Measurements from ENCODE around the gene FUT9.

- TF ChIP-seq YY1 (IDR thresholded peaks at IDR 0.05; ENCODE audit: insufficient read depth, insufficient read length) (no peak), ZNF274 (IDR thresholded peaks at IDR 0.05; ENCODE audit: low read depth, low read length) (no peak), SUZ12 (IDR thresholded peaks at IDR 0.05; ENCODE audit: extremely low read depth, insufficient read depth, insufficient read length) (no peak)
These were observed 136.4 kb downstream of the FUT9 start for GRCh38 chr6:96152114-96152708.

All from NT2/D1 (cell line).